Jurkat, Clone E6-1 (cell line): ENCODE results near the gene TFAP2A.

Experiments
- DNase-seq: peaks from one replicate; pipeline ENCODE4 v3.0.0-alpha.2; 2011; ENCODE audit warnings: low read depth, low spot score
- H3K4me3 ChIP-seq: 2 replicates; pipeline ENCODE4 v1.5.1; 2011; ENCODE audit warnings: mild to moderate bottlenecking, low read length, control low read depth, moderate library complexity

TFAP2A gene

GRCh38 chr6:10404107-10404798 lies 10.6 kb downstream of the TFAP2A start:
- H3K4me3 ChIP-seq, result no peak overlapping the region
- DNase-seq, result no peak

- no peak for DNase-seq
Measured at GRCh38 chr6:10403385-10404106, 11.3 kb downstream of the TFAP2A start.

GRCh38 chr6:10402648-10403311 lies 12.1 kb downstream of the TFAP2A start:
- no peak overlapping the region for H3K4me3 ChIP-seq
- DNase-seq, result peak; percentile 31

More at GRCh38 chr6:10403385-10404106, 11.3 kb downstream of the TFAP2A start:
- H3K4me3 ChIP-seq, result no peak overlapping the region

- DNase-seq, result no peak
Measured at GRCh38 chr6:10401632-10402223, 13.1 kb downstream of the TFAP2A start.

GRCh38 chr6:10401004-10401536 lies 13.8 kb downstream of the TFAP2A start:
- no peak for DNase-seq
- H3K4me3 ChIP-seq, result no peak overlapping the region

More at GRCh38 chr6:10401632-10402223, 13.1 kb downstream of the TFAP2A start:
- no peak overlapping the region for H3K4me3 ChIP-seq

- no peak overlapping the region for H3K4me3 ChIP-seq
- DNase-seq, result no peak
Measured at GRCh38 chr6:10400330-10400729, 14.5 kb downstream of the TFAP2A start.

GRCh38 chr6:10399451-10399850 lies 15.4 kb downstream of the TFAP2A start:
- no peak for DNase-seq

GRCh38 chr6:10398446-10399218 lies 16.2 kb downstream of the TFAP2A start:
- no peak overlapping the region for H3K4me3 ChIP-seq
- DNase-seq, result no peak

More at GRCh38 chr6:10399451-10399850, 15.4 kb downstream of the TFAP2A start:
- no peak overlapping the region for H3K4me3 ChIP-seq

- no peak for DNase-seq
- no peak overlapping the region for H3K4me3 ChIP-seq
Measured at GRCh38 chr6:10397756-10398445, 17.0 kb downstream of the TFAP2A start.

- no peak overlapping the region for H3K4me3 ChIP-seq
- no peak for DNase-seq
Measured at GRCh38 chr6:10396785-10397184, 18.1 kb downstream of the TFAP2A start.

GRCh38 chr6:10395704-10396546 lies 18.9 kb downstream of the TFAP2A start:
- no peak overlapping the region for H3K4me3 ChIP-seq
- no peak for DNase-seq

GRCh38 chr6:10395171-10395703 lies 19.6 kb downstream of the TFAP2A start:
- no peak for DNase-seq
- H3K4me3 ChIP-seq, result no peak overlapping the region

- H3K4me3 ChIP-seq, result no peak overlapping the region
- no peak for DNase-seq
Measured at GRCh38 chr6:10393544-10394225, 21.2 kb downstream of the TFAP2A start.

- H3K4me3 ChIP-seq, result no peak overlapping the region
- DNase-seq, result no peak
Measured at GRCh38 chr6:10391799-10392198, 23.1 kb downstream of the TFAP2A start.

GRCh38 chr6:10391299-10391630 lies 23.6 kb downstream of the TFAP2A start:
- H3K4me3 ChIP-seq, result no peak overlapping the region

GRCh38 chr6:10390495-10391298 lies 24.2 kb downstream of the TFAP2A start:
- H3K4me3 ChIP-seq, result no peak overlapping the region
- DNase-seq, result no peak

More at GRCh38 chr6:10391299-10391630, 23.6 kb downstream of the TFAP2A start:
- no peak for DNase-seq
